Epithelial cell of alveolus of lung (primary cell): ENCODE data around the gene YPEL2. TPM values are rescaled to one million over a fixed set of nuclear protein-coding genes. Genes with fewer than 3 reads are reported as not detected.

ENCODE experiments used
- total RNA-seq: library from RNA; depleted of rRNA; stranded (reverse); fragments of >200 nt; gene quantifications from 2 replicates; pipeline ENCODE4 v1.2.1, GENCODE V29; 2015

Gene YPEL2, protein sequence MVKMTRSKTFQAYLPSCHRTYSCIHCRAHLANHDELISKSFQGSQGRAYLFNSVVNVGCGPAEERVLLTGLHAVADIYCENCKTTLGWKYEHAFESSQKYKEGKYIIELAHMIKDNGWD
- 2.8 and 4.1 TPM in 2 replicates for total RNA-seq

DNA sequence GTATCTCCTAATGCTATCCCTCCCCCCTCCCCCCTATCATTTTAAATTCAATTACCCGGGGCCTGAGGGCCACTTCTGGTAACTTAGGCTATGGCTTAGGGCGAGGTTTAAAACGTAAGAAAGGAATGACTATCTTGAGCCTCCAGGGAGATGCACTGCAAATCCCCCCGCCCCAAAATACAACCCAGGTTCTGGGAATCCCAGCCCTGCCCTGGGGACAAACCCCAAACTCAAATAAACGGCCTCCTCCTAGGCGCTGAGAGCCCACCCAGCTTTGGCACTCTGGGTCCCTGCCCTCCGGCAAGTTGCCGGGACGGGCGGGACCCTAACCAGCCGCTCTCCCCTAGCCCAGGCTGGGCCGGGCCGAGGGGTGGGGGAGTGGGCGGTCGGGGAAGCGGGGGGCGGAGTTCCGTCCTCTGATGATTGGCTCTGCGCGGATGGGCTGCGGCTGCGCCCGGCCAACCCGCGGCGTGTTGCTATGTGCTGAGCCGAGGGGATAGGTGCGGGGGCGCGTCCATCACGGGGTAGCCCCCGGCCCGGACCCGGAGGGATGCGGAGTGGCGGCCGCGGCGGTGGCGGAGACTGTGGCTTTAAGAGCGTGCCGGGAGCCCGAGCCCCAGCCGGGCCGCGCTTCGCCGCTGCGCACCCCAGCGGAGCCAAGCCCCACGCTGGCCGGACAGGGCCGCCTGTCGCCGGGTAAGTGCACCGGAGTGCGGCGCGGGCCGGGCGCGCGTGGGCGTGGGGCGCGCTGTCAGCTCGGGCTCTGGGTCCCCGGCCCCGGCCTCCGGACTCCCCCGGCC is at the start of gene YPEL2:
Gene YPEL2, plus strand, starts transcription at position 527 of the 800 bp plus-strand sequence. CDS start 21,755 bp downstream, outside the sequence.

Other genes with a start within 250 kb of the YPEL2 start
- 10.3 and 20.8 TPM in 2 replicates for gene TRIM37, start 224.8 kb upstream of the YPEL2 start, total RNA-seq
- gene SKA2, start 176.5 kb upstream of the YPEL2 start, total RNA-seq: 27.8 and 50.7 TPM in 2 replicates
- 18.5 and 30.5 TPM in 2 replicates for gene PRR11, start 175.9 kb upstream of the YPEL2 start, total RNA-seq
- 17.2 and 22.9 TPM in 2 replicates for gene SMG8, start 121.6 kb upstream of the YPEL2 start, total RNA-seq
- gene GDPD1, start 111.1 kb upstream of the YPEL2 start, total RNA-seq: 0.72 and 1.6 TPM in 2 replicates
- gene DHX40, start 234.0 kb downstream of the YPEL2 start, total RNA-seq: 31.8 and 57.0 TPM in 2 replicates